Measurements from ENCODE around the gene ARHGAP8.

ARHGAP8 gene

GRCh38 chr22:44880610-44881290 is 128.4 kb downstream of the ARHGAP8 start:
- peaks cover 0 to 3% of the 10 kb centered on the region in 2 donors for H3K36me3 ChIP-seq (ENCODE audit: control insufficient read depth in 2 of 2, insufficient read depth in 2 of 2, low read length in 2 of 2)
- H3K27me3 ChIP-seq (ENCODE audit: control insufficient read depth in 1 of 2, insufficient read depth in 2 of 2, low read length in 2 of 2): no peaks in the 10 kb centered on the region
- H3K9ac ChIP-seq (ENCODE audit: low read length in 2 of 2): no peak overlapping the region
- peaks cover 0 to 14% of the 10 kb centered on the region in 2 donors for H3K9me3 ChIP-seq (ENCODE audit: control insufficient read depth in 2 of 2, low read length in 2 of 2)
- H3K27ac ChIP-seq (ENCODE audit: low read length): no peak overlapping the region
- no peaks in the 10 kb centered on the region for H3K4me1 ChIP-seq (ENCODE audit: control insufficient read depth, insufficient read depth, low read length)
- no peak overlapping the region for H3K4me3 ChIP-seq (ENCODE audit: low read length in 2 of 2)

DNA sequence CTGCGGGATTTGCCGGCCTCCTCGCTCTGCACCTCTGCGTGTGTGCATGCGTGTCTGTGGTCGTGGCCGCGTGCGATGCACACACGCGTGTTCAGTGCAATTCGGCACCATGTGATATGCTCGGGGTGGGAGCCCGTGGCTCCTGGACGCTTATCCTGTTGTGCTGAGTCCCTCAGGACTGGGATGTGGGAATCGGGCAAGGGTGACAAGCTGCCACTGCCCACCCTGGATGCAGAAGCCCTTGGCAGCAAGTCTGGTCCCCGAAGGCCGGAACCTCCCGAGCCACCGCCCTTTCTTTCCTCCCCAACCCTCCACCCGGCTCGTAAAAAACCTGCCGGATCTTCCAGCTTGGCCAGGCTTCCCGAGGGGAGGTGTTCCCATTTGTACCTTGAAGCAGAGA is 129.2 kb downstream of the ARHGAP8 start:
- Histone ChIP-seq H3K27me3 (ENCODE audit: control insufficient read depth in 1 of 2, insufficient read depth in 2 of 2, low read length in 2 of 2) (no peaks in the 10 kb centered on the region), H3K4me3 (ENCODE audit: low read length in 2 of 2) (no peak overlapping the region), H3K9ac (ENCODE audit: low read length in 2 of 2) (no peak overlapping the region), H3K27ac (ENCODE audit: low read length) (no peak overlapping the region), H3K4me1 (ENCODE audit: control insufficient read depth, insufficient read depth, low read length) (no peaks in the 10 kb centered on the region), H3K9me3 (ENCODE audit: control insufficient read depth in 2 of 2, low read length in 2 of 2) (peaks cover 0 to 13% of the 10 kb centered on the region in 2 donors), H3K36me3 (ENCODE audit: control insufficient read depth in 2 of 2, insufficient read depth in 2 of 2, low read length in 2 of 2) (peaks cover 0 to 3% of the 10 kb centered on the region in 2 donors)

DNA sequence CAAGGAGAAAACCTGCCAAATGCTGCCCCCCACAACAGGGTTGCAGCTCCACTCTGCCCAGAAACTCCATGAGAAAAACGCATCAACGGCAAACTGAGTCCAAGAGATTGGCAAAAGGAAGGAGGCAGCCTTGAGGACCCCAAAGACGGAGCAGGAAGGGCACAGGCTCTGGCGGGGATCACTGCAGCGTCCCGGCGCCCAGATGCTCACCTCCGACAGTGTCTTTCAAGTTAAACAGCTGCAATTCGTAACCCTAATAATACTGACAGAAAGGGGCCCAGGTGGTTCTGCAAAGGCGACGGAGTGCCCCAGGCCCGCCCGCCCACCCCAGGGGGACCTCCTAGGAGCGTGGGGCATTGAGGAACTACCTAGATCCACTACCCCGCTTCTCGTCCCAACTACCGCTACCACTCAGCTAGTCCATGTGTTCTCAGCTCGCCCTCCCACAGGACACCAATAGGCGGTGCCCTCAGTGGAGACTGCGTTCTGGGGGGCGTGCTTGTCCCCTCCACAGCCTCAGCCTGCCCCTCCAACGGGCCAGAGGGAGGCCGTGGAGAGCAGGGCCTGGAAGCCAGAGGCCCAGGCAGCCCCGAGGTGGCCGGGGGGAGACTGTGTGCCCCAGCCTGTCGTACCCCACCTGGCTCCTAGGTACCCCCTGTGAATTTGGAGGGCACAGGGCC is 130.0 kb downstream of the ARHGAP8 start:
- H3K27me3 ChIP-seq (ENCODE audit: control insufficient read depth in 1 of 2, insufficient read depth in 2 of 2, low read length in 2 of 2): no peaks in the 10 kb centered on the region
- H3K4me3 ChIP-seq (ENCODE audit: low read length in 2 of 2): no peak overlapping the region
- H3K27ac ChIP-seq (ENCODE audit: low read length): no peak overlapping the region
- H3K9ac ChIP-seq (ENCODE audit: low read length in 2 of 2): no peak overlapping the region
- H3K4me1 ChIP-seq (ENCODE audit: control insufficient read depth, insufficient read depth, low read length): no peaks in the 10 kb centered on the region
- peaks cover 0 to 3% of the 10 kb centered on the region in 2 donors for H3K36me3 ChIP-seq (ENCODE audit: control insufficient read depth in 2 of 2, insufficient read depth in 2 of 2, low read length in 2 of 2)
- H3K9me3 ChIP-seq (ENCODE audit: control insufficient read depth in 2 of 2, low read length in 2 of 2): peaks cover 0 to 5% of the 10 kb centered on the region in 2 donors

- Histone ChIP-seq H3K9ac (ENCODE audit: low read length in 2 of 2) (no peak overlapping the region), H3K4me3 (ENCODE audit: low read length in 2 of 2) (no peak overlapping the region), H3K27ac (ENCODE audit: low read length) (no peak overlapping the region), H3K4me1 (ENCODE audit: control insufficient read depth, insufficient read depth, low read length) (no peaks in the 10 kb centered on the region), H3K36me3 (ENCODE audit: control insufficient read depth in 2 of 2, insufficient read depth in 2 of 2, low read length in 2 of 2) (peaks cover 0 to 3% of the 10 kb centered on the region in 2 donors), H3K27me3 (ENCODE audit: control insufficient read depth in 1 of 2, insufficient read depth in 2 of 2, low read length in 2 of 2) (no peaks in the 10 kb centered on the region), H3K9me3 (ENCODE audit: control insufficient read depth in 2 of 2, low read length in 2 of 2) (peaks cover 0 to 2% of the 10 kb centered on the region in 2 donors)
These were observed 130.6 kb downstream of the ARHGAP8 start for GRCh38 chr22:44883011-44883421.

DNA sequence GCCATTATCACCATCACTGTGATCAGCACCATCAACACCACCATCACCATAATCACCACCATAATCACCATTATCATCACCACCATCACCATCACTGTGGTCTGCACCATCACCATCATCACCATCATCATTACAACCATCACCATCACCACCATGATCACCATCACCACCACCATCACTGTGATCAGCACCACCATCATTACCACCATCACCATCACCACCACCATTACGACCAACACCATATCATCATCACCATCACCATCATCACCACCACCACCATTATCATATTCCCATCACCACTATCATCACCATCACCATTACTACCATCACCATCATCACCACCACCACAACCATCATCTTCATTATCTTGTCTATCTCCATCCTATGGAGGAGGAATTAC is 132.2 kb downstream of the ARHGAP8 start:
- Histone ChIP-seq H3K4me1 (ENCODE audit: control insufficient read depth, insufficient read depth, low read length) (no peaks in the 10 kb centered on the region), H3K36me3 (ENCODE audit: control insufficient read depth in 2 of 2, insufficient read depth in 2 of 2, low read length in 2 of 2) (peaks cover 0 to 3% of the 10 kb centered on the region in 2 donors), H3K9ac (ENCODE audit: low read length in 2 of 2) (no peak overlapping the region), H3K27me3 (ENCODE audit: control insufficient read depth in 1 of 2, insufficient read depth in 2 of 2, low read length in 2 of 2) (no peaks in the 10 kb centered on the region), H3K27ac (ENCODE audit: low read length) (no peak overlapping the region), H3K9me3 (ENCODE audit: control insufficient read depth in 2 of 2, low read length in 2 of 2) (no peaks in the 10 kb centered on the region), H3K4me3 (ENCODE audit: low read length in 2 of 2) (no peak overlapping the region)

DNA sequence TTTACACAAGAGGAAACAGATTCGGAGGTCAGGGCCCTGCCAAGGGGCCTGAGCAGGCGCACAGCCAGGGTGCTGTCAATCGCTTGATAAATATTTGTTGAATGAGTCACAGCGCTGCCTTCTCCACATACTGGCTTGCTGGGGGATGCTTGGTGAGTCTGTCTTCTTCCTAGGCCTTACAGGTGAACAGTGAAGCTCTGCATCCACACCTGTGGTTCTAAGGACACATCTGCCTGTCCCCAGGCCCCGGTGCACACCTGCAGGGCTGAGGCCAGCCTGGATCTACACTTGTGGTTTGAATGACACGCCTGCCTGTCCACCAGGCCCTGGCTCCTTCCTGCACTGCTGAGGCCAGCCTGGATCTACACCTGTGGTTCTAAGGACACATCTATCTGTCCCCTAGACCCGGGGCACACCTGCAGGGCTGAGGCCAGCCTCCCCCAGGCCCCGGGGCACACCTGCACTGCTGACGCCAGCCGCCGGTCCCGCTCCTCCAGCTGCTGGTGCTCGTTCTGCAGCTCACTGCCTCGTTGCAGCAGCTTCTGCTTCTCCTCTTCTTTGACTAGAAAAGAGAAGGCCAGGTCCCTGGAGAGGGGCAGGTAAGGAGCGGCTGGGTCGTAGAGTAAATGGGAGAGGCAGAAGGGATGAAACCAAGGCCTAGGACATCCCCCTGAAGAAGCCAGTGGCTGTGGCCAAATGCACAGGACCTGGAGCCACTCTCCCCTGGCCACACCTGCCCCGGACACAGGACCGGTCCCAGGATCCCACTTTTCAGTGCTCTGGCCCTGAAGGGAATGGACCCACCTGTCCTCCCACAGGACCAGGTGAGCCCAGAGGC is 132.8 kb downstream of the ARHGAP8 start:
- Histone ChIP-seq H3K27me3 (ENCODE audit: control insufficient read depth in 1 of 2, insufficient read depth in 2 of 2, low read length in 2 of 2) (no peaks in the 10 kb centered on the region), H3K27ac (ENCODE audit: low read length) (no peak overlapping the region), H3K9ac (ENCODE audit: low read length in 2 of 2) (no peak overlapping the region), H3K9me3 (ENCODE audit: control insufficient read depth in 2 of 2, low read length in 2 of 2) (no peaks in the 10 kb centered on the region), H3K4me3 (ENCODE audit: low read length in 2 of 2) (no peak overlapping the region), H3K4me1 (ENCODE audit: control insufficient read depth, insufficient read depth, low read length) (no peaks in the 10 kb centered on the region), H3K36me3 (ENCODE audit: control insufficient read depth in 2 of 2, insufficient read depth in 2 of 2, low read length in 2 of 2) (peaks cover 0 to 3% of the 10 kb centered on the region in 2 donors)

GRCh38 chr22:44885806-44886360 is 133.5 kb downstream of the ARHGAP8 start:
- H3K4me1 ChIP-seq (ENCODE audit: control insufficient read depth, insufficient read depth, low read length): no peaks in the 10 kb centered on the region
- H3K27me3 ChIP-seq (ENCODE audit: control insufficient read depth in 1 of 2, insufficient read depth in 2 of 2, low read length in 2 of 2): no peaks in the 10 kb centered on the region
- H3K36me3 ChIP-seq (ENCODE audit: control insufficient read depth in 2 of 2, insufficient read depth in 2 of 2, low read length in 2 of 2): peaks cover 0 to 3% of the 10 kb centered on the region in 2 donors
- no peaks in the 10 kb centered on the region for H3K9me3 ChIP-seq (ENCODE audit: control insufficient read depth in 2 of 2, low read length in 2 of 2)
- no peak overlapping the region for H3K4me3 ChIP-seq (ENCODE audit: low read length in 2 of 2)
- no peak overlapping the region for H3K9ac ChIP-seq (ENCODE audit: low read length in 2 of 2)
- no peak overlapping the region for H3K27ac ChIP-seq (ENCODE audit: low read length)

GRCh38 chr22:44887941-44888366 is 135.6 kb downstream of the ARHGAP8 start:
- Histone ChIP-seq H3K36me3 (ENCODE audit: control insufficient read depth in 2 of 2, insufficient read depth in 2 of 2, low read length in 2 of 2) (peaks cover 0 to 3% of the 10 kb centered on the region in 2 donors), H3K27me3 (ENCODE audit: control insufficient read depth in 1 of 2, insufficient read depth in 2 of 2, low read length in 2 of 2) (no peaks in the 10 kb centered on the region), H3K9me3 (ENCODE audit: control insufficient read depth in 2 of 2, low read length in 2 of 2) (no peaks in the 10 kb centered on the region), H3K4me1 (ENCODE audit: control insufficient read depth, insufficient read depth, low read length) (no peaks in the 10 kb centered on the region), H3K9ac (ENCODE audit: low read length in 2 of 2) (no peak overlapping the region), H3K27ac (ENCODE audit: low read length) (no peak overlapping the region), H3K4me3 (ENCODE audit: low read length in 2 of 2) (no peak overlapping the region)

GRCh38 chr22:44888491-44889254 is 136.3 kb downstream of the ARHGAP8 start:
- no peak overlapping the region for H3K9ac ChIP-seq (ENCODE audit: low read length in 2 of 2)
- H3K36me3 ChIP-seq (ENCODE audit: control insufficient read depth in 2 of 2, insufficient read depth in 2 of 2, low read length in 2 of 2): peaks cover 0 to 3% of the 10 kb centered on the region in 2 donors
- no peak overlapping the region for H3K27ac ChIP-seq (ENCODE audit: low read length)
- no peaks in the 10 kb centered on the region for H3K27me3 ChIP-seq (ENCODE audit: control insufficient read depth in 1 of 2, insufficient read depth in 2 of 2, low read length in 2 of 2)
- no peaks in the 10 kb centered on the region for H3K9me3 ChIP-seq (ENCODE audit: control insufficient read depth in 2 of 2, low read length in 2 of 2)
- no peaks in the 10 kb centered on the region for H3K4me1 ChIP-seq (ENCODE audit: control insufficient read depth, insufficient read depth, low read length)
- no peak overlapping the region for H3K4me3 ChIP-seq (ENCODE audit: low read length in 2 of 2)

Data from stomach smooth muscle (tissue), 2 donors.